Osteocyte (in vitro differentiated cells): ENCODE results near the gene KDM4C. TPM values are rescaled to one million over a fixed set of nuclear protein-coding genes. Genes with fewer than 3 reads are reported as not detected.

Experiments
- DNase-seq: peaks from one replicate; pipeline ENCODE4 v3.0.0; 2021; ENCODE audit warnings: mixed read lengths; ENCODE audit not compliant: unreplicated experiment; ENCODE audit errors: extremely low spot score
- H3K27ac Mint-ChIP-seq: one replicate; pipeline ENCODE4 v1.8.0; 2021; ENCODE audit warnings: mild to moderate bottlenecking, mixed read lengths; ENCODE audit not compliant: unreplicated experiment
- H3K27me3 Mint-ChIP-seq: one replicate; pipeline ENCODE4 v1.8.0; 2021; ENCODE audit warnings: mixed read lengths; ENCODE audit not compliant: unreplicated experiment
- H3K36me3 Mint-ChIP-seq: one replicate; pipeline ENCODE4 v1.8.0; 2021; ENCODE audit warnings: mixed read lengths; ENCODE audit not compliant: unreplicated experiment
- H3K4me1 Mint-ChIP-seq: one replicate; pipeline ENCODE4 v1.8.0; 2021; ENCODE audit warnings: mixed read lengths; ENCODE audit not compliant: unreplicated experiment
- H3K4me3 Mint-ChIP-seq: one replicate; pipeline ENCODE4 v1.8.0; 2021; ENCODE audit warnings: mild to moderate bottlenecking, moderate library complexity, mixed read lengths; ENCODE audit not compliant: unreplicated experiment
- H3K9me3 Mint-ChIP-seq: one replicate; pipeline ENCODE4 v1.8.0; 2021; ENCODE audit warnings: mixed read lengths; ENCODE audit not compliant: unreplicated experiment
- total RNA-seq: library from RNA; stranded (reverse); gene quantifications from 2 replicates; pipeline ENCODE4 v1.2.1, GENCODE V29; 2021
- TF ChIP-seq, protein P1 (sequence below): fragments of 200-600 bp; sonication (generic); IDR thresholded peaks from 2 replicates; pipeline ENCODE4 v1.5.0; 2021; ENCODE audit warnings: antibody characterized with exemption, mild to moderate bottlenecking, moderate library complexity

Gene KDM4C
- total RNA-seq, 1 donor from 2014 or later, result 25.3 TPM

DNA sequence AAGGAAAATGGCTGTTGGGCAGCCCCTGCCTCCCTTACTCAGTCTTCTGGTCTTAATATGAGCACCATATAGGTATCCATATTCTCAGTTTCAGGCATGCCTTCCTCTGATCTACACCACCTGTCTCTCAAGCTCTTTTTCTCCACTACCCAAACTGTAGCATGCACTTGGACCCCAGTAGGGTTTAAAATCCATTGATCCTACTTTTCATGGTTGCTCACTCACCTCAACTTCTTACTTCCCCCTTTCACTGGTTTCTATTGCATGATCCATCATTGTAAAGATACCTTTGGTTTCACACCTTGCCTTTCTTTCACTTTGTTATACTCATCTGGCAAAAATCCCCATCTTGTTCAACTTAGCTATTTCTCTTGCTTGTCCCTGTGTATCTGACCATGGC, 159.4 kb downstream of the KDM4C start:
- DNase-seq, result no peak
- H3K4me3 Mint-ChIP-seq, result no peak overlapping the region
- no peaks in the 10 kb centered on the region for H3K27me3 Mint-ChIP-seq
- H3K36me3 Mint-ChIP-seq, result peaks cover 11% of the 10 kb centered on the region
- no peaks in the 10 kb centered on the region for H3K9me3 Mint-ChIP-seq
- no peaks in the 10 kb centered on the region for H3K4me1 Mint-ChIP-seq
- TF ChIP-seq, protein P1, sequence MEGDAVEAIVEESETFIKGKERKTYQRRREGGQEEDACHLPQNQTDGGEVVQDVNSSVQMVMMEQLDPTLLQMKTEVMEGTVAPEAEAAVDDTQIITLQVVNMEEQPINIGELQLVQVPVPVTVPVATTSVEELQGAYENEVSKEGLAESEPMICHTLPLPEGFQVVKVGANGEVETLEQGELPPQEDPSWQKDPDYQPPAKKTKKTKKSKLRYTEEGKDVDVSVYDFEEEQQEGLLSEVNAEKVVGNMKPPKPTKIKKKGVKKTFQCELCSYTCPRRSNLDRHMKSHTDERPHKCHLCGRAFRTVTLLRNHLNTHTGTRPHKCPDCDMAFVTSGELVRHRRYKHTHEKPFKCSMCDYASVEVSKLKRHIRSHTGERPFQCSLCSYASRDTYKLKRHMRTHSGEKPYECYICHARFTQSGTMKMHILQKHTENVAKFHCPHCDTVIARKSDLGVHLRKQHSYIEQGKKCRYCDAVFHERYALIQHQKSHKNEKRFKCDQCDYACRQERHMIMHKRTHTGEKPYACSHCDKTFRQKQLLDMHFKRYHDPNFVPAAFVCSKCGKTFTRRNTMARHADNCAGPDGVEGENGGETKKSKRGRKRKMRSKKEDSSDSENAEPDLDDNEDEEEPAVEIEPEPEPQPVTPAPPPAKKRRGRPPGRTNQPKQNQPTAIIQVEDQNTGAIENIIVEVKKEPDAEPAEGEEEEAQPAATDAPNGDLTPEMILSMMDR, result no peak
- H3K27ac Mint-ChIP-seq, result no peak overlapping the region

DNA sequence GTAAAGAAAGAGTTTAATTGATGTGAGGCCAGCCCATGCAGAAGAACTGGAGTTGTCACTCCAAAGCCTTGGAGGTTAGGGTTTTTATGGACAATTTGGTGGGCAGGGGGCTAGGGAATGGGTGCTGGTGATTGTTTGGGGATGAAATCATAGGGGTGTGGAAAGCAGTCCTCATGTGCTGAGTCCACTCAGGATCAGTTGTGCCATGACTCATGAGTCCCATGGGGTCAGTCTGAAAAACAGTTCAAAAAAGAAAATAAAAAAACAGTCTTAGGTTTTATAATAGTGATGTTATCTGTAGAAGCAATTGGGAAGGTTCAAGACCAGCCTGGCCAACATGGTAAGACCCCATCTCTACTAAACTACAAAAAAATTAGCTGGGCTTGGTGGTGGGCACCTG, 162.3 kb downstream of the KDM4C start:
- H3K4me1 Mint-ChIP-seq, result peaks cover 3% of the 10 kb centered on the region
- H3K36me3 Mint-ChIP-seq, result peaks cover 11% of the 10 kb centered on the region
- no peak for DNase-seq
- TF ChIP-seq, protein P1, result no peak
- no peak overlapping the region for H3K27ac Mint-ChIP-seq
- no peak overlapping the region for H3K4me3 Mint-ChIP-seq
- no peaks in the 10 kb centered on the region for H3K9me3 Mint-ChIP-seq
- no peaks in the 10 kb centered on the region for H3K27me3 Mint-ChIP-seq

GRCh38 chr9:6921315-6921714, 163.5 kb downstream of the KDM4C start:
- H3K36me3 Mint-ChIP-seq, result peaks cover 18% of the 10 kb centered on the region
- peaks cover 3% of the 10 kb centered on the region for H3K4me1 Mint-ChIP-seq
- no peaks in the 10 kb centered on the region for H3K9me3 Mint-ChIP-seq
- H3K4me3 Mint-ChIP-seq, result no peak overlapping the region
- H3K27ac Mint-ChIP-seq, result no peak overlapping the region
- H3K27me3 Mint-ChIP-seq, result no peaks in the 10 kb centered on the region
- TF ChIP-seq, protein P1, result no peak
- no peak for DNase-seq

GRCh38 chr9:6922124-6922676, 164.4 kb downstream of the KDM4C start:
- no peaks in the 10 kb centered on the region for H3K9me3 Mint-ChIP-seq
- no peak for DNase-seq
- H3K27ac Mint-ChIP-seq, result no peak overlapping the region
- H3K36me3 Mint-ChIP-seq, result peaks cover 18% of the 10 kb centered on the region
- H3K27me3 Mint-ChIP-seq, result no peaks in the 10 kb centered on the region
- TF ChIP-seq, protein P1, result no peak
- no peak overlapping the region for H3K4me3 Mint-ChIP-seq
- peaks cover 5% of the 10 kb centered on the region for H3K4me1 Mint-ChIP-seq

GRCh38 chr9:6922680-6923079, 164.9 kb downstream of the KDM4C start:
- Mint-ChIP-seq H3K27ac (no peak overlapping the region), H3K27me3 (no peaks in the 10 kb centered on the region), H3K9me3 (no peaks in the 10 kb centered on the region), H3K4me1 (peaks cover 5% of the 10 kb centered on the region), H3K4me3 (no peak overlapping the region), H3K36me3 (peaks cover 15% of the 10 kb centered on the region)
- no peak for DNase-seq
- TF ChIP-seq, protein P1, result no peak
